ENCODE measurements around the gene SUPT3H. TPM values are rescaled to one million over a fixed set of nuclear protein-coding genes. Genes with fewer than 3 reads are reported as not detected.
A peak's percentile ranks its signal among the peaks of the same experiment; 100 is the strongest.

Gene SUPT3H
- total and polyA plus RNA-seq, 4 experiments from 2014 or later, result 11.8 to 13.6 (median 12.6) TPM

DNA sequence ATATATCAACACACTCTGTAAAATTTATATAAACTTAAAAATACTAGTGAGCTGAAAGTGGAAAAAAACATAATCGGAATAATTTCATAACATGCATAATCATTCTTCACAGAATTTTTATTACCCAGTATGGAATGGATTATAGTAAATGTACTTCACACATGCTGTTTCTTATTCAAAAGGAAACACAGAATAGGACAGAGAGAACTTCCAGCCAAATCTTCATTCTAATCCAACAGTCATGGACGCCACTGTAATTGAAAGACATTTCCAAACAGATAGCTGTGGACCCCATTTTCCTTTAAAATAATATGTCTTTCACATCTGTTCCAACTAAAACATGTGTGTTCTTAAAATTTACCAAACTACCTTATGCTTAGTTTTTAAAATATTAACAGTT is 176.2 kb downstream of the SUPT3H start:
- Histone ChIP-seq H3K27ac (ENCODE audit: low read depth, low read length) (no peak overlapping the region), H3K4me3 (ENCODE audit: low read length in 2 of 2) (no peak overlapping the region), H3K36me3 (ENCODE audit: insufficient read depth, low read length) (no peaks in the 10 kb centered on the region), H3K4me1 (ENCODE audit: insufficient read depth, low read length) (no peaks in the 10 kb centered on the region), H3K9me3 (ENCODE audit: control insufficient read depth in 1 of 2, low read length in 2 of 2) (no peaks in the 10 kb centered on the region), H3K27me3 (ENCODE audit: insufficient read depth, low read length) (no peaks in the 10 kb centered on the region)
- Mint-ChIP-seq H3K27ac (no peak overlapping the region), H3K27me3 (no peaks in the 10 kb centered on the region), H3K36me3 (peaks cover 0 to 1% of the 10 kb centered on the region in 2 donors), H3K4me3 (no peak overlapping the region), H3K4me1 (peaks cover 0 to 4% (median 0%) of the 10 kb centered on the region in 4 donors), H3K9me3 (peaks cover 0 to under 1% (median 0%) of the 10 kb centered on the region in 8 donors)
- ChIA-PET CTCF (ENCODE audit: partially characterized antibody) (interaction anchor here (0.6 kb wide), 1 partner anchor 513 kb away, joined by 3 read pairs; no protein-coding TSS in a partner anchor), POLR2A (ENCODE audit: partially characterized antibody) (no interaction called here)
- DNase-seq, result no peak
- intact Hi-C loops (cut with micrococcal nuclease), result no loop called here

GRCh38 chr6:45200510-45200909 is 177.2 kb downstream of the SUPT3H start:
- no peaks in the 10 kb centered on the region for H3K9me3 ChIP-seq (ENCODE audit: control insufficient read depth in 1 of 2, low read length in 2 of 2)
- H3K4me3 ChIP-seq (ENCODE audit: low read length in 2 of 2), result no peak overlapping the region
- Mint-ChIP-seq H3K4me1 (peaks cover 0 to 1% (median 0%) of the 10 kb centered on the region in 4 donors), H3K27ac (no peak overlapping the region), H3K4me3 (no peak overlapping the region), H3K36me3 (no peaks in the 10 kb centered on the region), H3K9me3 (no peaks in the 10 kb centered on the region), H3K27me3 (no peaks in the 10 kb centered on the region)
- no peak for DNase-seq
- H3K27me3 ChIP-seq (ENCODE audit: insufficient read depth, low read length), result no peaks in the 10 kb centered on the region
- ChIA-PET CTCF (ENCODE audit: partially characterized antibody) (no interaction called here), POLR2A (ENCODE audit: partially characterized antibody) (no interaction called here)
- H3K36me3 ChIP-seq (ENCODE audit: insufficient read depth, low read length), result no peaks in the 10 kb centered on the region
- H3K27ac ChIP-seq (ENCODE audit: low read depth, low read length), result no peak overlapping the region
- H3K4me1 ChIP-seq (ENCODE audit: insufficient read depth, low read length), result no peaks in the 10 kb centered on the region
- intact Hi-C loops (cut with micrococcal nuclease), result no loop called here

DNA sequence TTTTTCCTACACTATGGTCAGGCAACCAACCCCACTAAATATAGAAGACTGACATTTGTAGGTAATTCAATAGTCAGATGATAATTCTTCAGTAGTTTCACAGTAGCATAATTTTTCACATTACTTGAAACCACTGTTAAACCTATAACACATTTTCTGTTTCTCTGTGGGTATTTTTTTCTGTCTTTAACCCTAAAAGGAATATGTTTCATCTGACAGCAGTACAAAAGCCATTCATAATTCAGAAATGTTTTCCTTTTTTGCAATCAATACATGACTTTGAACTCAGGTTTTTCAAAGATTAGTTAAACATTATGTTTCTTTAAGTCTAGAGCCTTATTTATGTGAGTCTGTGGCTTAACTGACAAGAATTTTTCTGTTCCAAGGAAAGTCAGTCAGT is 178.2 kb downstream of the SUPT3H start:
- CTCF ChIA-PET (ENCODE audit: partially characterized antibody), result interaction anchor here (1.0 kb wide), 1 partner anchor 49 kb away, joined by 3 read pairs; no protein-coding TSS in a partner anchor
- Mint-ChIP-seq H3K4me1 (peaks cover 0 to 1% (median 0%) of the 10 kb centered on the region in 4 donors), H3K27ac (no peak overlapping the region), H3K36me3 (no peaks in the 10 kb centered on the region), H3K4me3 (no peak overlapping the region), H3K27me3 (no peaks in the 10 kb centered on the region), H3K9me3 (no peaks in the 10 kb centered on the region)
- Histone ChIP-seq H3K36me3 (ENCODE audit: insufficient read depth, low read length) (no peaks in the 10 kb centered on the region), H3K9me3 (ENCODE audit: control insufficient read depth in 1 of 2, low read length in 2 of 2) (no peaks in the 10 kb centered on the region), H3K27me3 (ENCODE audit: insufficient read depth, low read length) (no peaks in the 10 kb centered on the region), H3K4me3 (ENCODE audit: low read length in 2 of 2) (no peak overlapping the region), H3K4me1 (ENCODE audit: insufficient read depth, low read length) (no peaks in the 10 kb centered on the region), H3K27ac (ENCODE audit: low read depth, low read length) (no peak overlapping the region)
- no peak for DNase-seq
- POLR2A ChIA-PET (ENCODE audit: partially characterized antibody), result no interaction called here
- intact Hi-C loops (cut with micrococcal nuclease), result no loop called here

DNA sequence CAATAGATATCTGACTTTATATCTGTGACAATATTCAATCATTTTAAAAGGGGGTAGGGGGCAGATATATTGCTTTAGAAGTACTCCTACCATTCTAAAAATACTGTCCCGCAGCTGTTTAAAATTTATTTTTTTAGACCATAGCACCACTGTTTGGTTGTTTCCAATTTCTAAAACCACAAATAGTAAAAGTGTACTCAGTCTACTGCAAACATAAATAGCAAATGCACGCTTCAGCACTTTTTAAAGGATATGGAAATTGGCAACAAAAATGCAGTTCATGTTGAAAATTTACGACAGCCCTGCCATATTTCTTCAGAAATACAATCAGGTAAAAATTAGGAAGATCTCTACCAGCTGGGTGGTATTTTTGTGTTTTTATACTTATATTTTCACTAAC is 181.6 kb downstream of the SUPT3H start:
- H3K9me3 ChIP-seq (ENCODE audit: control insufficient read depth in 1 of 2, low read length in 2 of 2), result no peaks in the 10 kb centered on the region
- no peaks in the 10 kb centered on the region for H3K4me1 ChIP-seq (ENCODE audit: insufficient read depth, low read length)
- no peak overlapping the region for H3K4me3 Mint-ChIP-seq
- no peak overlapping the region for H3K27ac ChIP-seq (ENCODE audit: low read depth, low read length)
- POLR2A ChIA-PET (ENCODE audit: partially characterized antibody), result no interaction called here
- intact Hi-C loops (cut with micrococcal nuclease), result no loop called here
- H3K9me3 Mint-ChIP-seq, result peaks cover 0 to under 1% (median 0%) of the 10 kb centered on the region in 8 donors
- H3K36me3 ChIP-seq (ENCODE audit: insufficient read depth, low read length), result no peaks in the 10 kb centered on the region
- H3K4me3 ChIP-seq (ENCODE audit: low read length in 2 of 2), result no peak overlapping the region
- CTCF ChIA-PET (ENCODE audit: partially characterized antibody), result no interaction called here
- H3K27me3 Mint-ChIP-seq, result no peaks in the 10 kb centered on the region
- no peaks in the 10 kb centered on the region for H3K36me3 Mint-ChIP-seq
- no peaks in the 10 kb centered on the region for H3K27me3 ChIP-seq (ENCODE audit: insufficient read depth, low read length)
- no peak overlapping the region for H3K27ac Mint-ChIP-seq
- peaks cover 0 to 1% (median 0%) of the 10 kb centered on the region in 4 donors for H3K4me1 Mint-ChIP-seq
- no peak for DNase-seq

- intact Hi-C loops (cut with micrococcal nuclease), result no loop called here
- DNase-seq, result no peak
- H3K27ac Mint-ChIP-seq, result peak overlapping the region in 1 of 7 donors; percentile 60
- POLR2A ChIA-PET (ENCODE audit: partially characterized antibody), result no interaction called here
- no peak overlapping the region for H3K27ac ChIP-seq (ENCODE audit: low read depth, low read length)
- H3K27me3 ChIP-seq (ENCODE audit: insufficient read depth, low read length), result no peaks in the 10 kb centered on the region
- H3K4me1 ChIP-seq (ENCODE audit: insufficient read depth, low read length), result no peaks in the 10 kb centered on the region
- H3K27me3 Mint-ChIP-seq, result no peaks in the 10 kb centered on the region
- H3K36me3 ChIP-seq (ENCODE audit: insufficient read depth, low read length), result no peaks in the 10 kb centered on the region
- no peak overlapping the region for H3K4me3 Mint-ChIP-seq
- no peaks in the 10 kb centered on the region for H3K9me3 ChIP-seq (ENCODE audit: control insufficient read depth in 1 of 2, low read length in 2 of 2)
- H3K4me3 ChIP-seq (ENCODE audit: low read length in 2 of 2), result no peak overlapping the region
- H3K36me3 Mint-ChIP-seq, result no peaks in the 10 kb centered on the region
- peaks cover 0 to 3% (median 0%) of the 10 kb centered on the region in 8 donors for H3K9me3 Mint-ChIP-seq
- CTCF ChIA-PET (ENCODE audit: partially characterized antibody), result no interaction called here
- H3K4me1 Mint-ChIP-seq, result peaks cover 0 to 1% (median 0%) of the 10 kb centered on the region in 4 donors
Observed at GRCh38 chr6:45195137-45195536, 182.6 kb downstream of the SUPT3H start.

GRCh38 chr6:45192556-45192955 is 185.2 kb downstream of the SUPT3H start:
- no peak overlapping the region for H3K27ac Mint-ChIP-seq
- Histone ChIP-seq H3K36me3 (ENCODE audit: insufficient read depth, low read length) (no peaks in the 10 kb centered on the region), H3K27ac (ENCODE audit: low read depth, low read length) (no peak overlapping the region), H3K9me3 (ENCODE audit: control insufficient read depth in 1 of 2, low read length in 2 of 2) (no peaks in the 10 kb centered on the region), H3K4me1 (ENCODE audit: insufficient read depth, low read length) (no peaks in the 10 kb centered on the region), H3K27me3 (ENCODE audit: insufficient read depth, low read length) (no peaks in the 10 kb centered on the region), H3K4me3 (ENCODE audit: low read length in 2 of 2) (no peak overlapping the region)
- peaks cover 0 to 2% (median under 1%) of the 10 kb centered on the region in 4 donors for H3K4me1 Mint-ChIP-seq
- intact Hi-C loops (cut with micrococcal nuclease), result no loop called here
- H3K9me3 Mint-ChIP-seq, result peaks cover 0 to 3% (median 0%) of the 10 kb centered on the region in 8 donors
- POLR2A ChIA-PET (ENCODE audit: partially characterized antibody), result no interaction called here
- H3K27me3 Mint-ChIP-seq, result no peaks in the 10 kb centered on the region
- H3K4me3 Mint-ChIP-seq, result no peak overlapping the region
- no peak for DNase-seq
- CTCF ChIA-PET (ENCODE audit: partially characterized antibody), result no interaction called here
- no peaks in the 10 kb centered on the region for H3K36me3 Mint-ChIP-seq

- Histone ChIP-seq H3K9me3 (ENCODE audit: control insufficient read depth in 1 of 2, low read length in 2 of 2) (no peaks in the 10 kb centered on the region), H3K4me1 (ENCODE audit: insufficient read depth, low read length) (no peaks in the 10 kb centered on the region), H3K27ac (ENCODE audit: low read depth, low read length) (no peak overlapping the region), H3K36me3 (ENCODE audit: insufficient read depth, low read length) (no peaks in the 10 kb centered on the region), H3K27me3 (ENCODE audit: insufficient read depth, low read length) (no peaks in the 10 kb centered on the region), H3K4me3 (ENCODE audit: low read length in 2 of 2) (no peak overlapping the region)
- Mint-ChIP-seq H3K9me3 (peaks cover 0 to 3% (median 0%) of the 10 kb centered on the region in 8 donors), H3K4me3 (no peak overlapping the region), H3K36me3 (no peaks in the 10 kb centered on the region), H3K27me3 (no peaks in the 10 kb centered on the region), H3K27ac (no peak overlapping the region), H3K4me1 (peaks cover 0 to 3% (median under 1%) of the 10 kb centered on the region in 4 donors)
- intact Hi-C loops (cut with micrococcal nuclease), result no loop called here
- CTCF ChIA-PET (ENCODE audit: partially characterized antibody), result no interaction called here
- POLR2A ChIA-PET (ENCODE audit: partially characterized antibody), result no interaction called here
- DNase-seq, result no peak
Observed at GRCh38 chr6:45191414-45191813, 186.3 kb downstream of the SUPT3H start.

DNA sequence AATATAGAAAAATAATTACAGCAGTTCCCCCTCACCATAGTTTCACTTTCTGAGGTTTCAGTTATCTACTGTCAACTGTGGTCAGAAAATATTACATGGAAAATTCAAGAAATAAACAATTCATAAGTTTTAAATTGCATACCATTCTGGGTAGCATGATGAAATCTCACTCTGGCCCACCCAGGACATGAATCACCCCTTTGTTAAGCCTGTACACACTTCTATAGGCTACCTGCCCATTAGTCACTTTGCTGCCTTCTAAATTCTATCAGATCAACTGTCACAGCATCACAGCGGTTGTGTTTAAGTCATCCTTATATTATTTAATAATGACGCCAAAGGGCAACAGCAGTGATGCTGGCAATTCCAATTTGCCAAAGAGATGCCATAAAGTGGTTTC is 189.9 kb downstream of the SUPT3H start:
- Histone ChIP-seq H3K9me3 (ENCODE audit: control insufficient read depth in 1 of 2, low read length in 2 of 2) (no peaks in the 10 kb centered on the region), H3K27ac (ENCODE audit: low read depth, low read length) (no peak overlapping the region), H3K27me3 (ENCODE audit: insufficient read depth, low read length) (no peaks in the 10 kb centered on the region), H3K4me3 (ENCODE audit: low read length in 2 of 2) (no peak overlapping the region), H3K36me3 (ENCODE audit: insufficient read depth, low read length) (no peaks in the 10 kb centered on the region), H3K4me1 (ENCODE audit: insufficient read depth, low read length) (no peaks in the 10 kb centered on the region)
- Mint-ChIP-seq H3K27ac (no peak overlapping the region), H3K36me3 (peaks cover 0 to 2% of the 10 kb centered on the region in 2 donors), H3K4me3 (no peak overlapping the region), H3K9me3 (peaks cover 0 to 6% (median 0%) of the 10 kb centered on the region in 8 donors), H3K27me3 (no peaks in the 10 kb centered on the region), H3K4me1 (peaks cover 8 to 18% (median 12%) of the 10 kb centered on the region in 4 donors)
- no peak for DNase-seq
- intact Hi-C loops (cut with micrococcal nuclease), result no loop called here
- CTCF ChIA-PET (ENCODE audit: partially characterized antibody), result no interaction called here
- POLR2A ChIA-PET (ENCODE audit: partially characterized antibody), result no interaction called here
